Measurements from ENCODE around the gene ZSCAN16. TPM values are rescaled to one million over a fixed set of nuclear protein-coding genes. Genes with fewer than 3 reads are reported as not detected.

ZSCAN16 gene
- total and polyA plus RNA-seq, 2 donors (not counting 1 experiment from before 2014, with no cell fraction given), result 5.4 to 15.4 TPM

GRCh38 chr6:28081486-28081751 lies 43.0 kb upstream of the ZSCAN16 start:
- H3K4me1 Mint-ChIP-seq, result peaks cover 36% of the 10 kb centered on the region
- CTCF ChIA-PET, result no interaction called here
- H4K20me1 ChIP-seq (ENCODE audit: control insufficient read depth, insufficient read depth, low read length, poor library complexity, severe bottlenecking), result no peaks in the 10 kb centered on the region
- WGBS (ENCODE audit: insufficient coverage), result 0% methylated on average over 4 of the region's 4 CpGs
- no peaks in the 10 kb centered on the region for H3K79me2 ChIP-seq (ENCODE audit: control insufficient read depth, insufficient read depth, low read length)
- peak overlapping the region; percentile 92 for H3K4me3 Mint-ChIP-seq
- peak overlapping the region; percentile 67 to 96 (median 88) for H3K4me3 ChIP-seq (ENCODE audit: control extremely low read depth in 1 of 5, extremely low read depth in 1 of 5, insufficient read depth in 1 of 5, low read depth in 2 of 5, low read length in 4 of 5)
- H3K9me3 ChIP-seq (ENCODE audit: control extremely low read depth in 1 of 3, control insufficient read depth in 2 of 3, insufficient read depth in 1 of 3, low read length in 2 of 3), result no peaks in the 10 kb centered on the region
- H3K27ac Mint-ChIP-seq, result peak overlapping the region; percentile 98
- H3K4me2 ChIP-seq (replicated peaks; ENCODE audit: low read depth, low read length, poor library complexity, severe bottlenecking), result peak overlapping the region; percentile 87
- peak overlapping the region; percentile 68 for H2AFZ ChIP-seq (ENCODE audit: insufficient read depth, low read depth, low read length, poor library complexity, severe bottlenecking)
- no peaks in the 10 kb centered on the region for H3K9me3 Mint-ChIP-seq (ENCODE audit: insufficient read depth)
- ATAC-seq (ENCODE audit: low read depth), result peak; percentile 55
- no peak for TF ChIP-seq EZH2 (IDR thresholded peaks at IDR 0.05; ENCODE audit: borderline replicate concordance, insufficient read depth, low read depth, low read length, poor library complexity, severe bottlenecking)
- no peak for TF ChIP-seq CTCF (IDR thresholded peaks at IDR 0.05)
- POLR2A ChIA-PET, result interaction anchor here (0.6 to 1.1 kb wide), 4 partner anchors 23 to 60 kb away, joined by 3 to 4 read pairs (median 3); partner anchors contain the start of gene ZKSCAN8
- intact Hi-C loops (cut with micrococcal nuclease), result loop anchor here (1.0 to 10.0 kb wide), 8 partner anchors 23 to 949 kb away; partner anchors contain the start of genes ZKSCAN8, ZSCAN16, ZSCAN26 and ZSCAN31
- H3K36me3 ChIP-seq (replicated peaks in 1 of 2; ENCODE audit: control extremely low read depth in 1 of 2, control insufficient read depth in 1 of 2, extremely low read depth in 1 of 2, insufficient read depth in 2 of 2, low read length in 1 of 2), result peaks cover 0 to 10% of the 10 kb centered on the region in 2 experiments
- peak overlapping the region; percentile 100 for H3K9ac ChIP-seq (ENCODE audit: low read length)
- H3K27ac ChIP-seq (ENCODE audit: low read length in 2 of 2), result peak overlapping the region; percentile 94 to 100
- H3K27me3 Mint-ChIP-seq, result no peaks in the 10 kb centered on the region
- H3K4me1 ChIP-seq (ENCODE audit: control insufficient read depth in 2 of 2, insufficient read depth in 2 of 2, low read length in 2 of 2), result peaks cover 10 to 22% of the 10 kb centered on the region in 2 donors
- peak; percentile 91 for DNase-seq
- H3K27me3 ChIP-seq (replicated peaks in 1 of 4; ENCODE audit: control extremely low read depth in 1 of 4, control insufficient read depth in 3 of 4, insufficient read depth in 4 of 4, low read length in 3 of 4), result no peaks in the 10 kb centered on the region

GRCh38 chr6:28082939-28083338 lies 41.5 kb upstream of the ZSCAN16 start:
- CTCF ChIA-PET, result no interaction called here

More at GRCh38 chr6:28082939-28083338, 41.5 kb upstream of the ZSCAN16 start:
- Histone ChIP-seq H3K9me3 (ENCODE audit: control extremely low read depth in 1 of 3, control insufficient read depth in 2 of 3, insufficient read depth in 1 of 3, low read length in 2 of 3) (peaks cover 0 to 4% (median 3%) of the 10 kb centered on the region in 3 donors), H3K4me3 (ENCODE audit: control extremely low read depth in 1 of 5, extremely low read depth in 1 of 5, insufficient read depth in 1 of 5, low read depth in 2 of 5, low read length in 4 of 5) (no peak overlapping the region), H3K27me3 (replicated peaks in 1 of 4; ENCODE audit: control extremely low read depth in 1 of 4, control insufficient read depth in 3 of 4, insufficient read depth in 4 of 4, low read length in 3 of 4) (no peaks in the 10 kb centered on the region), H3K79me2 (ENCODE audit: control insufficient read depth, insufficient read depth, low read length) (no peaks in the 10 kb centered on the region), H2AFZ (ENCODE audit: insufficient read depth, low read depth, low read length, poor library complexity, severe bottlenecking) (no peak overlapping the region), H3K27ac (ENCODE audit: low read length in 2 of 2) (no peak overlapping the region), H4K20me1 (ENCODE audit: control insufficient read depth, insufficient read depth, low read length, poor library complexity, severe bottlenecking) (no peaks in the 10 kb centered on the region), H3K4me1 (ENCODE audit: control insufficient read depth in 2 of 2, insufficient read depth in 2 of 2, low read length in 2 of 2) (peaks cover 10 to 22% of the 10 kb centered on the region in 2 donors), H3K9ac (ENCODE audit: low read length) (no peak overlapping the region), H3K4me2 (replicated peaks; ENCODE audit: low read depth, low read length, poor library complexity, severe bottlenecking) (no peak overlapping the region), H3K36me3 (replicated peaks in 1 of 2; ENCODE audit: control extremely low read depth in 1 of 2, control insufficient read depth in 1 of 2, extremely low read depth in 1 of 2, insufficient read depth in 2 of 2, low read length in 1 of 2) (peaks cover 3 to 18% of the 10 kb centered on the region in 2 experiments)
- no peak overlapping the region for H3K4me3 Mint-ChIP-seq
- H3K27ac Mint-ChIP-seq, result peak overlapping the region; percentile 43
- no peak for ATAC-seq (ENCODE audit: low read depth)
- no peaks in the 10 kb centered on the region for H3K27me3 Mint-ChIP-seq
- intact Hi-C loops (cut with micrococcal nuclease), result loop anchor here (5.0 to 10.0 kb wide), 2 partner anchors 268 to 951 kb away; a partner anchor contains a TSS
- POLR2A ChIA-PET, result no interaction called here
- TF ChIP-seq EZH2 (IDR thresholded peaks at IDR 0.05; ENCODE audit: borderline replicate concordance, insufficient read depth, low read depth, low read length, poor library complexity, severe bottlenecking) (no peak), CTCF (IDR thresholded peaks at IDR 0.05) (no peak)
- H3K4me1 Mint-ChIP-seq, result peaks cover 36% of the 10 kb centered on the region
- peaks cover 6% of the 10 kb centered on the region for H3K9me3 Mint-ChIP-seq (ENCODE audit: insufficient read depth)
- no peak for DNase-seq

All from B cell (primary cell).